RWPE1 (cell line): ENCODE results near the gene RBFA.

Experiments
- CTCF ChIA-PET: fragments of 350-600 bp; sonication (Branson Sonifier 250); formaldehyde crosslinking; extraction: SDS; loops from one replicate; lab custom pipeline; 2021; lab: Yijun Ruan, JAX
- POLR2A ChIA-PET: fragments of 400-600 bp; formaldehyde crosslinking; extraction: SDS; loops from one replicate; lab custom pipeline; 2020; ENCODE audit warnings: antibody characterized with exemption; ENCODE audit not compliant: low non-redundant PET; lab: Yijun Ruan, JAX
- DNase-seq: peaks from one replicate; pipeline ENCODE4 v3.0.0; 2012; ENCODE audit warnings: low spot score
- H3K27ac ChIP-seq: fragments of 450-650 bp; 2 replicates; pipeline ENCODE4 v1.5.1; 2017
- TF ChIP-seq, protein P1 (sequence below): fragments of 450-650 bp; conservative IDR thresholded peaks from 2 replicates; pipeline ENCODE4 v1.5.1; 2017; ENCODE audit warnings: low read depth, mild to moderate bottlenecking

Gene RBFA

GRCh38 chr18:80074183-80074582 is 39.9 kb downstream of the RBFA start:
- POLR2A ChIA-PET, result no interaction called here
- TF ChIP-seq, protein P1, sequence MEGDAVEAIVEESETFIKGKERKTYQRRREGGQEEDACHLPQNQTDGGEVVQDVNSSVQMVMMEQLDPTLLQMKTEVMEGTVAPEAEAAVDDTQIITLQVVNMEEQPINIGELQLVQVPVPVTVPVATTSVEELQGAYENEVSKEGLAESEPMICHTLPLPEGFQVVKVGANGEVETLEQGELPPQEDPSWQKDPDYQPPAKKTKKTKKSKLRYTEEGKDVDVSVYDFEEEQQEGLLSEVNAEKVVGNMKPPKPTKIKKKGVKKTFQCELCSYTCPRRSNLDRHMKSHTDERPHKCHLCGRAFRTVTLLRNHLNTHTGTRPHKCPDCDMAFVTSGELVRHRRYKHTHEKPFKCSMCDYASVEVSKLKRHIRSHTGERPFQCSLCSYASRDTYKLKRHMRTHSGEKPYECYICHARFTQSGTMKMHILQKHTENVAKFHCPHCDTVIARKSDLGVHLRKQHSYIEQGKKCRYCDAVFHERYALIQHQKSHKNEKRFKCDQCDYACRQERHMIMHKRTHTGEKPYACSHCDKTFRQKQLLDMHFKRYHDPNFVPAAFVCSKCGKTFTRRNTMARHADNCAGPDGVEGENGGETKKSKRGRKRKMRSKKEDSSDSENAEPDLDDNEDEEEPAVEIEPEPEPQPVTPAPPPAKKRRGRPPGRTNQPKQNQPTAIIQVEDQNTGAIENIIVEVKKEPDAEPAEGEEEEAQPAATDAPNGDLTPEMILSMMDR, result no peak
- DNase-seq, result no peak
- CTCF ChIA-PET, result interaction anchor here (0.6 kb wide), 2 partner anchors 117 to 401 kb away, joined by 4 to 5 read pairs; no protein-coding TSS in a partner anchor
- no peak overlapping the region for H3K27ac ChIP-seq

DNA sequence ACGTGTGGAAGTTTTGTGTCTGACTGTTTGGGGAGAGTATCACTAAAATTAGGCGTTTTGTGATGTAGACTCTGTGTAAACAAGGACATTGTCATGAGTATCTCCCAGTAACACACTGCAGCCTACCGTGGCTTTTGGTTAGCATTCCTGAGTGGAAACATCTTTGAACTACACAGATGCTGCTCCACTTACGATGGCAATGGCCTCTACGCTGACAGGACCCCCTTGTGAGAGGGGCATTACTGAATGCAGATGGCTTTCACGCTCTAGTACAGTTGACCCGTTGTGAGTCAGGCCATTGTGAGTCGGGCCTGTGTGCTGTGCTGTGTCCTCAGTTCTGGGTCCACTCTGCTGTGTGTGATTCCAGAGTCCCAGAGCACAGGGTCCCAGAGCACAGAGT is 40.5 kb downstream of the RBFA start:
- CTCF ChIA-PET, result no interaction called here
- TF ChIP-seq, protein P1, result no peak
- DNase-seq, result no peak
- no peak overlapping the region for H3K27ac ChIP-seq
- POLR2A ChIA-PET, result no interaction called here

- no peak for DNase-seq
- ChIA-PET CTCF (no interaction called here), POLR2A (no interaction called here)
- TF ChIP-seq, protein P1, result no peak
- H3K27ac ChIP-seq, result no peak overlapping the region
Measured at GRCh38 chr18:80075940-80076339, 41.7 kb downstream of the RBFA start.

DNA sequence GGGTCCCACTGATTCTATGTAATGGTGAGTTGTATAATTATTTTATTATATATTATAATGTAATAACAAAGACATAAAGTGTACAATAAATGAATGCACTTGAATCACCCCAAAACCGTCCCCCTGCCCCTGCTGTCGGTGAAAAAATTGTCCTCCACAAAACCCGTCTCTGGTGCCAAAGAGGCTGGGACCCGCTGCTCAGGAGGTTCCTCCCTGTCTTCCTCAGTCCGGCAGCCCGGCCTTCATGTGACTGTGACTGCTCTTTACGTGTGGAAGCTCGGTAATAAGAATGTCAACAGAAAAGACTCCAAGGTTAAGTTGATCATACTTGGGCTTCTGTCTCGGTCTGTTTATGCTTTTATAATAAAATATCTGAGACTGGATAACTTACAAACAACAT is 42.1 kb downstream of the RBFA start:
- ChIA-PET POLR2A (no interaction called here), CTCF (no interaction called here)
- no peak for DNase-seq
- TF ChIP-seq, protein P1, result no peak
- H3K27ac ChIP-seq, result no peak overlapping the region

DNA sequence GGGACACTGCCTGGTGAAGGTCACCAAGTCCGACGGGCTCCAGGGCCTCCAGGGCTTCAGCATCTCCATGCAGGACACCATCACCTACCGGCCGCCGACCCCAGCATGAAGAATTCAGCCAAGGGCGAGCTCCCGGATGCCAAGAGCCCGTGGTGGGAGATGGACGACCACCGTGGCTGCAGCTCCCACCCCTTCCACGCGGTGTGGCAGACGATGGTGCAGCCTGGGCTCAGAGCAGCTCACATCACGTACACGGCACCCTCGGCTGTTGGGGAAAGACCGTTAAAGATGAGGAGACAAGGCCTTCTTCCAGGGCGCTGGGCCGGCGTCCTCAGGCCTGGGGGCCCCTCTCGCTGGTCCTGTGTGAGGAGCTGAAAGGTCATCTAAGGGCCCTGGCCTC is 43.6 kb downstream of the RBFA start:
- POLR2A ChIA-PET, result no interaction called here
- TF ChIP-seq, protein P1, result no peak
- CTCF ChIA-PET, result interaction anchor here (0.7 kb wide), 1 partner anchor 463 kb away, joined by 5 read pairs; no protein-coding TSS in a partner anchor
- no peak overlapping the region for H3K27ac ChIP-seq
- DNase-seq, result no peak
